Measurements from ENCODE around the gene HOXB3.

DNA sequence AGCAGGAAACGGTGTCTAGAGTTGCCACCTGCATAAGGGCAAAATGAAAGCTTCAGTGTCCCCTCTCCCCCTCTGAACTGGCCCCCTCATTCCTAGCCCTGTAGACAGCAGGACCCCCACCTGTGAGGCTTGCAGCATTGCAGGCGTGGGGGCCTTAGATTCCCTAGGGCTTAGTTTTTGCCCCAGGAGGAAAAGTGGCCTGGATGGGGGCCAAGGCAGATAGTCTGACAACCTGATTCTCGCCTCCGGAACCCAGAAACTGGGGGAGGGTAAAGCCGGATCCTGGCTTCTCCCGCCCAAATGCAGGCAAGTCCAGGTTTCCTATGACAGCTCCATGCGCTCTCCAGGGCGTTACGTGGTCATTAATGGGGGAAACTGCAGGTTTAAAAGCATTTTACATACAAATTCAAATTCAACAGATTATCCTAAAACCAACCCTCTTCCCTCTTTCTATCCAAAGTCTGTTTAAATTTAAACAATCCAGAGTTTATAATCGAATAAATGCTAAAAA is 15.4 kb upstream of the HOXB3 start:
- TF ChIP-seq, protein P1, sequence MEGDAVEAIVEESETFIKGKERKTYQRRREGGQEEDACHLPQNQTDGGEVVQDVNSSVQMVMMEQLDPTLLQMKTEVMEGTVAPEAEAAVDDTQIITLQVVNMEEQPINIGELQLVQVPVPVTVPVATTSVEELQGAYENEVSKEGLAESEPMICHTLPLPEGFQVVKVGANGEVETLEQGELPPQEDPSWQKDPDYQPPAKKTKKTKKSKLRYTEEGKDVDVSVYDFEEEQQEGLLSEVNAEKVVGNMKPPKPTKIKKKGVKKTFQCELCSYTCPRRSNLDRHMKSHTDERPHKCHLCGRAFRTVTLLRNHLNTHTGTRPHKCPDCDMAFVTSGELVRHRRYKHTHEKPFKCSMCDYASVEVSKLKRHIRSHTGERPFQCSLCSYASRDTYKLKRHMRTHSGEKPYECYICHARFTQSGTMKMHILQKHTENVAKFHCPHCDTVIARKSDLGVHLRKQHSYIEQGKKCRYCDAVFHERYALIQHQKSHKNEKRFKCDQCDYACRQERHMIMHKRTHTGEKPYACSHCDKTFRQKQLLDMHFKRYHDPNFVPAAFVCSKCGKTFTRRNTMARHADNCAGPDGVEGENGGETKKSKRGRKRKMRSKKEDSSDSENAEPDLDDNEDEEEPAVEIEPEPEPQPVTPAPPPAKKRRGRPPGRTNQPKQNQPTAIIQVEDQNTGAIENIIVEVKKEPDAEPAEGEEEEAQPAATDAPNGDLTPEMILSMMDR (optimal IDR thresholded peaks at IDR 0.05 in 1 of 3, IDR thresholded peaks at IDR 0.05 in 1 of 3, conservative IDR thresholded peaks at IDR 0.05 in 1 of 3; ENCODE audit: extremely low read depth in 1 of 3, insufficient read depth in 2 of 3, low read length in 3 of 3) = no peak
- no peak for TF ChIP-seq EZH2 (IDR thresholded peaks at IDR 0.05; ENCODE audit: low read length)
